GM12865 (cell line): ENCODE measurements around the gene RFPL2.
"Not testable (repeated sequence)": the region's sequence is repeated elsewhere in the genome, so short reads cannot be mapped to it uniquely, and the experiment has no call there.

Experiments used
- DNase-seq: peaks from one replicate; pipeline ENCODE4 v3.0.0; 2010; ENCODE audit warnings: low read depth
- H3K4me3 ChIP-seq: 2 replicates; pipeline ENCODE4 v1.5.1; 2011; ENCODE audit warnings: mild to moderate bottlenecking, low read depth, low read length, control low read depth
- CTCF ChIP-seq: IDR thresholded peaks from 2 replicates; pipeline ENCODE4 v1.5.1; 2011; ENCODE audit warnings: low read length, control low read depth, low read depth, inconsistent platforms; ENCODE audit not compliant: insufficient read depth; ENCODE audit errors: missing control alignments

RFPL2 gene

GRCh38 chr22:32142600-32142999, 62.3 kb downstream of the RFPL2 start:
- no peak for DNase-seq
- TF ChIP-seq CTCF = no peak
- no peak overlapping the region for H3K4me3 ChIP-seq

DNA sequence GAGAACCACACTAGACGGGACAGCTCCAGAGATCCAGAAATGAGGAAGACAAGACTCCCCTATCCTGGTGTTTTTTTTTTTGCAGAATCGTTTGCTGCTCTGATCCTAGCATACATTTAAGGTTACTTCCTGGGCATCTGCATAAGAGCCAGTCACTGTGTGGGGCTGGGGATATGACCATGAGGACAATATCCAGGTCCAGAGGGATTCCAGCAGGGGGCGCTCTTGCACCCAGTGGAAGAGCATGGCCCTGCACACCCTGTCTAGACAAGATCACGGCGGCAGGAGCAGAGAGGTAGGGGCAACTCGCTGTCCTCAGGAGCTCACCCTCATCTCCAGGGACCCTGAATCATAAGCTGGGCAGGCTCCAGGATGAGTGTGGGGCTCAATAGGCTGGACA, 64.2 kb downstream of the RFPL2 start:
- not testable (repeated sequence) for DNase-seq, H3K4me3 ChIP-seq
- TF ChIP-seq CTCF = peak; percentile 30
